Bronchial epithelial cell (primary cell): ENCODE data around the gene TCHHL1. TPM values are rescaled to one million over a fixed set of nuclear protein-coding genes. Genes with fewer than 3 reads are reported as not detected.

Experiments used
- DNase-seq: peaks from one replicate; pipeline ENCODE4 v3.0.0-alpha.2; 2010; ENCODE audit warnings: low read depth
- FAIRE-seq: peaks from 2 replicates; lab custom pipeline; 2011; peaks lifted over from hg19 to GRCh38; lab: Jason Lieb, UNC
- H3K27me3 ChIP-seq: 2 replicates; pipeline ENCODE4 v1.5.1; 2011; ENCODE audit warnings: low read length; ENCODE audit not compliant: control insufficient read depth, insufficient read depth
- H3K36me3 ChIP-seq: 2 replicates; pipeline ENCODE4 v1.5.1; 2011; ENCODE audit warnings: low read length; ENCODE audit not compliant: control insufficient read depth, insufficient read depth
- H3K4me3 ChIP-seq: 2 replicates; pipeline ENCODE4 v1.5.1; 2011; ENCODE audit warnings: mild to moderate bottlenecking, low read depth, low read length, control low read depth
- CTCF ChIP-seq: IDR thresholded peaks from 2 replicates; pipeline ENCODE4 v1.5.1; 2011; ENCODE audit warnings: mild to moderate bottlenecking, moderate library complexity, low read length, control low read depth, inconsistent platforms; ENCODE audit not compliant: insufficient read depth, severe bottlenecking
- total RNA-seq: library from RNA; depleted of rRNA; stranded (reverse); fragments of >200 nt; gene quantifications from 2 replicates; pipeline ENCODE4 v1.2.1, GENCODE V29; 2014

TCHHL1 gene
- total RNA-seq, 1 donor from 2014 or later: not detected

- no peaks in the 10 kb centered on the region for H3K36me3 ChIP-seq
- H3K27me3 ChIP-seq: peaks cover 49% of the 10 kb centered on the region
- DNase-seq: peak; percentile 38
- FAIRE-seq: no peak
- H3K4me3 ChIP-seq: peak overlapping the region; percentile 28
- no peak for TF ChIP-seq CTCF
These were observed 19.4 kb upstream of the TCHHL1 start for GRCh38 chr1:152107984-152108881.

- no peak for TF ChIP-seq CTCF
- DNase-seq (no peak), FAIRE-seq (no peak)
- peaks cover 40% of the 10 kb centered on the region for H3K27me3 ChIP-seq
- no peaks in the 10 kb centered on the region for H3K36me3 ChIP-seq
- H3K4me3 ChIP-seq: peak overlapping the region; percentile 28
These were observed 18.4 kb upstream of the TCHHL1 start for GRCh38 chr1:152107031-152107983.

GRCh38 chr1:152104854-152105253, 16.0 kb upstream of the TCHHL1 start:
- Histone ChIP-seq H3K4me3 (no peak overlapping the region), H3K27me3 (peaks cover 33% of the 10 kb centered on the region), H3K36me3 (no peaks in the 10 kb centered on the region)
- FAIRE-seq (no peak), DNase-seq (no peak)
- no peak for TF ChIP-seq CTCF

GRCh38 chr1:152096931-152097330, 8.1 kb upstream of the TCHHL1 start:
- no peak for TF ChIP-seq CTCF
- Histone ChIP-seq H3K27me3 (peaks cover 2% of the 10 kb centered on the region), H3K36me3 (no peaks in the 10 kb centered on the region), H3K4me3 (no peak overlapping the region)
- DNase-seq (no peak), FAIRE-seq (no peak)

- Histone ChIP-seq H3K27me3 (peaks cover 6% of the 10 kb centered on the region), H3K36me3 (no peaks in the 10 kb centered on the region), H3K4me3 (no peak overlapping the region)
- DNase-seq (no peak), FAIRE-seq (no peak)
- no peak for TF ChIP-seq CTCF
These were observed 2.1 kb downstream of the TCHHL1 start for GRCh38 chr1:152086760-152087159.
